Prostate gland (tissue), 2 donors: ENCODE measurements around the gene ISG15. TPM values are rescaled to one million over a fixed set of nuclear protein-coding genes. Genes with fewer than 3 reads are reported as not detected.

ENCODE experiments used
- DNase-seq: peaks from one replicate; pipeline ENCODE4 v3.0.0-alpha.2; 2019; ENCODE audit warnings: low spot score
- H3K27ac ChIP-seq, 2 donors: fragments of 200-600 bp; sonication (generic); 2 replicates each; pipeline ENCODE4 v1.5.1; 2017 to 2019
- H3K27me3 ChIP-seq: fragments of 200-600 bp; sonication (generic); replicated peaks from 2 replicates; pipeline ENCODE4 v1.5.1; 2019; ENCODE audit not compliant: insufficient read depth
- H3K36me3 ChIP-seq, 2 donors: fragments of 200-600 bp; sonication (generic); 1 replicate in 1 of 2; 2 replicates in 1 of 2; pipeline versions ENCODE4 v1.5.1 to v1.8.1; 2017 to 2019
- H3K4me1 ChIP-seq: fragments of 200-600 bp; sonication (generic); replicated peaks from 2 replicates; pipeline ENCODE4 v1.5.1; 2019
- H3K4me3 ChIP-seq, 2 donors: fragments of 200-600 bp; sonication (generic); 2 replicates each; pipeline ENCODE4 v1.5.1; 2017 to 2019
- H3K9me3 ChIP-seq: fragments of 200-600 bp; sonication (generic); 2 replicates; pipeline ENCODE4 v1.5.1; 2017
- CTCF ChIP-seq, 4 experiments: fragments of 200-600 bp in 2 of 4; fragments of 450-650 bp in 2 of 4; sonication (generic) in 2 of 4; IDR thresholded peaks; 1 replicate in 3 of 4; 2 replicates in 1 of 4; pipeline ENCODE4 v1.5.1; 2016 to 2019; ENCODE audit warnings: antibody characterized with exemption in 4 of 4, mild to moderate bottlenecking in 2 of 4, moderate library complexity in 2 of 4
- POLR2A ChIP-seq: fragments of 450-650 bp; IDR thresholded peaks from one replicate; pipeline ENCODE4 v1.6.1; 2016; ENCODE audit warnings: antibody characterized with exemption, mild to moderate bottlenecking
- POLR2AphosphoS5 ChIP-seq: sonication (generic); formaldehyde crosslinking; IDR thresholded peaks from one replicate; pipeline ENCODE4 v1.6.1; 2017; ENCODE audit warnings: antibody characterized with exemption
- WGBS: methylation state at CpG from one replicate; pipeline ENCODE4 v1.1.5; 2018; 5-methylcytosine and 5-hydroxymethylcytosine counted together
- intact Hi-C: fragments of 100-400 bp; cut with DNase I; formaldehyde crosslinking; loops from one replicate; pipeline ENCODE4 v1.14.2; 2022
- total RNA-seq, 2 donors: library from RNA; depleted of rRNA; stranded (reverse); fragments of >200 nt; gene quantifications; one replicate each; pipeline ENCODE4 v1.1.0, GENCODE V29; 2016

Gene ISG15
- total RNA-seq, 2 donors from 2014 or later = 22.3 to 27.2 TPM

- 18% methylated on average over 43 of the region's 99 CpGs for WGBS
- TF ChIP-seq POLR2AphosphoS5 = peak; percentile 26
- TF ChIP-seq CTCF (IDR thresholded peaks at IDR 0.05) = peak in 2 of 4 experiments; percentile 38 to 44
- peak; percentile 15 for TF ChIP-seq POLR2A
- Histone ChIP-seq H3K27ac (no peak overlapping the region), H3K36me3 (no peaks in the 10 kb centered on the region), H3K27me3 (no peaks in the 10 kb centered on the region), H3K4me1 (peaks cover 7% of the 10 kb centered on the region), H3K4me3 (peak overlapping the region; percentile 23 to 29), H3K9me3 (no peaks in the 10 kb centered on the region)
- DNase-seq = peak; percentile 78
- intact Hi-C loops = no loop called here
These were observed 27.0 kb downstream of the ISG15 start for GRCh38 chr1:1040004-1040991.

GRCh38 chr1:1041092-1041523 is 27.8 kb downstream of the ISG15 start:
- peaks cover 7% of the 10 kb centered on the region for H3K4me1 ChIP-seq
- intact Hi-C loops = no loop called here
- H3K27ac ChIP-seq = no peak overlapping the region
- H3K27me3 ChIP-seq = no peaks in the 10 kb centered on the region
- 92% methylated on average over 24 of the region's 60 CpGs for WGBS
- H3K9me3 ChIP-seq = no peaks in the 10 kb centered on the region
- TF ChIP-seq CTCF (IDR thresholded peaks at IDR 0.05) (no peak), POLR2AphosphoS5 (no peak), POLR2A (no peak)
- no peak for DNase-seq
- H3K4me3 ChIP-seq = peak overlapping the region in 1 of 2 donors; percentile 29
- H3K36me3 ChIP-seq = no peaks in the 10 kb centered on the region

GRCh38 chr1:1041873-1042272 is 28.6 kb downstream of the ISG15 start:
- no peak overlapping the region for H3K27ac ChIP-seq
- no peak for DNase-seq
- intact Hi-C loops = no loop called here
- WGBS = 95% methylated on average over 25 of the region's 25 CpGs
- TF ChIP-seq POLR2A (no peak), POLR2AphosphoS5 (no peak), CTCF (IDR thresholded peaks at IDR 0.05) (no peak)
- H3K36me3 ChIP-seq = no peaks in the 10 kb centered on the region
- H3K9me3 ChIP-seq = no peaks in the 10 kb centered on the region
- H3K4me1 ChIP-seq = peaks cover 7% of the 10 kb centered on the region
- no peak overlapping the region for H3K4me3 ChIP-seq
- H3K27me3 ChIP-seq = no peaks in the 10 kb centered on the region

- WGBS = 87% methylated on average over 10 of the region's 10 CpGs
- no peak for DNase-seq
- TF ChIP-seq CTCF (IDR thresholded peaks at IDR 0.05) (no peak), POLR2AphosphoS5 (no peak), POLR2A (no peak)
- Histone ChIP-seq H3K4me1 (peaks cover 7% of the 10 kb centered on the region), H3K27me3 (no peaks in the 10 kb centered on the region), H3K9me3 (no peaks in the 10 kb centered on the region), H3K27ac (no peak overlapping the region), H3K36me3 (no peaks in the 10 kb centered on the region), H3K4me3 (no peak overlapping the region)
- intact Hi-C loops = no loop called here
These were observed 29.5 kb downstream of the ISG15 start for GRCh38 chr1:1042835-1043234.
